ENCODE data around the gene UIMC1.

GRCh38 chr5:176906126-176906525 is 100.5 kb downstream of the UIMC1 start:
- no peak for TF ChIP-seq CTCF (IDR thresholded peaks at IDR 0.05)
- no peak for TF ChIP-seq TEAD4 (IDR thresholded peaks at IDR 0.05; ENCODE audit: borderline replicate concordance, insufficient read depth)
- no peak for TF ChIP-seq EP300 (IDR thresholded peaks at IDR 0.05; ENCODE audit: borderline replicate concordance in 1 of 2, low read depth in 1 of 2, low read length in 1 of 2)
- no peak for TF ChIP-seq JUND (IDR thresholded peaks at IDR 0.05)
- no peak for TF ChIP-seq ELF1 (IDR thresholded peaks at IDR 0.05)
- no peak for TF ChIP-seq PBX3 (IDR thresholded peaks at IDR 0.05)
- no peak for TF ChIP-seq POLR2AphosphoS5 (IDR thresholded peaks at IDR 0.05; ENCODE audit: low read depth, low read length)
- no peak for TF ChIP-seq RAD21 (IDR thresholded peaks at IDR 0.05; ENCODE audit: low read length)
- no peak for TF ChIP-seq RCOR1 (IDR thresholded peaks at IDR 0.05; ENCODE audit: low read length)
- no peak for TF ChIP-seq NRF1 (IDR thresholded peaks at IDR 0.05; ENCODE audit: low read depth, low read length)
- no peak for TF ChIP-seq MAX (IDR thresholded peaks at IDR 0.05; ENCODE audit: low read depth)
